Measurements from ENCODE around the gene WNT7B. TPM values are rescaled to one million over a fixed set of nuclear protein-coding genes. Genes with fewer than 3 reads are reported as not detected.

WNT7B gene
- total RNA-seq, 1 experiment from 2014 or later, result 0.33 TPM

- no peak for TF ChIP-seq USF1 (CRISPR knock-in tag; IDR thresholded peaks at IDR 0.05)
- TF ChIP-seq CDX4 (CRISPR knock-in tag; IDR thresholded peaks at IDR 0.05; ENCODE audit: borderline replicate concordance), result no peak
- no peak for TF ChIP-seq EMX1 (CRISPR knock-in tag; IDR thresholded peaks at IDR 0.05)
- no peak for TF ChIP-seq ZNF138 (CRISPR knock-in tag; conservative IDR thresholded peaks at IDR 0.05)
Observed at GRCh38 chr22:45965563-45965962, 11.4 kb downstream of the WNT7B start (continued).

GRCh38 chr22:45964926-45965527 is 11.9 kb downstream of the WNT7B start:
- POLR2A ChIA-PET, result interaction anchor here (0.6 kb wide), 1 partner anchor 100 kb away, joined by 3 read pairs; no protein-coding TSS in a partner anchor
- no peak for TF ChIP-seq ZNF532 (CRISPR knock-in tag; IDR thresholded peaks at IDR 0.05; ENCODE audit: borderline replicate concordance)
- TF ChIP-seq NR1H2 (CRISPR knock-in tag; IDR thresholded peaks at IDR 0.05), result no peak
- TF ChIP-seq ERG (CRISPR knock-in tag; IDR thresholded peaks at IDR 0.05), result no peak
- TF ChIP-seq, protein P1, sequence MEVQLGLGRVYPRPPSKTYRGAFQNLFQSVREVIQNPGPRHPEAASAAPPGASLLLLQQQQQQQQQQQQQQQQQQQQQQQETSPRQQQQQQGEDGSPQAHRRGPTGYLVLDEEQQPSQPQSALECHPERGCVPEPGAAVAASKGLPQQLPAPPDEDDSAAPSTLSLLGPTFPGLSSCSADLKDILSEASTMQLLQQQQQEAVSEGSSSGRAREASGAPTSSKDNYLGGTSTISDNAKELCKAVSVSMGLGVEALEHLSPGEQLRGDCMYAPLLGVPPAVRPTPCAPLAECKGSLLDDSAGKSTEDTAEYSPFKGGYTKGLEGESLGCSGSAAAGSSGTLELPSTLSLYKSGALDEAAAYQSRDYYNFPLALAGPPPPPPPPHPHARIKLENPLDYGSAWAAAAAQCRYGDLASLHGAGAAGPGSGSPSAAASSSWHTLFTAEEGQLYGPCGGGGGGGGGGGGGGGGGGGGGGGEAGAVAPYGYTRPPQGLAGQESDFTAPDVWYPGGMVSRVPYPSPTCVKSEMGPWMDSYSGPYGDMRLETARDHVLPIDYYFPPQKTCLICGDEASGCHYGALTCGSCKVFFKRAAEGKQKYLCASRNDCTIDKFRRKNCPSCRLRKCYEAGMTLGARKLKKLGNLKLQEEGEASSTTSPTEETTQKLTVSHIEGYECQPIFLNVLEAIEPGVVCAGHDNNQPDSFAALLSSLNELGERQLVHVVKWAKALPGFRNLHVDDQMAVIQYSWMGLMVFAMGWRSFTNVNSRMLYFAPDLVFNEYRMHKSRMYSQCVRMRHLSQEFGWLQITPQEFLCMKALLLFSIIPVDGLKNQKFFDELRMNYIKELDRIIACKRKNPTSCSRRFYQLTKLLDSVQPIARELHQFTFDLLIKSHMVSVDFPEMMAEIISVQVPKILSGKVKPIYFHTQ (CRISPR knock-in tag; IDR thresholded peaks at IDR 0.05), result no peak
- TF ChIP-seq SMAD4 (CRISPR knock-in tag; IDR thresholded peaks at IDR 0.05), result no peak
- TF ChIP-seq, protein P2, sequence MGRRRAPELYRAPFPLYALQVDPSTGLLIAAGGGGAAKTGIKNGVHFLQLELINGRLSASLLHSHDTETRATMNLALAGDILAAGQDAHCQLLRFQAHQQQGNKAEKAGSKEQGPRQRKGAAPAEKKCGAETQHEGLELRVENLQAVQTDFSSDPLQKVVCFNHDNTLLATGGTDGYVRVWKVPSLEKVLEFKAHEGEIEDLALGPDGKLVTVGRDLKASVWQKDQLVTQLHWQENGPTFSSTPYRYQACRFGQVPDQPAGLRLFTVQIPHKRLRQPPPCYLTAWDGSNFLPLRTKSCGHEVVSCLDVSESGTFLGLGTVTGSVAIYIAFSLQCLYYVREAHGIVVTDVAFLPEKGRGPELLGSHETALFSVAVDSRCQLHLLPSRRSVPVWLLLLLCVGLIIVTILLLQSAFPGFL (CRISPR knock-in tag; IDR thresholded peaks at IDR 0.05; ENCODE audit: borderline replicate concordance), result no peak
- TF ChIP-seq ZBTB21 (CRISPR knock-in tag; IDR thresholded peaks at IDR 0.05; ENCODE audit: borderline replicate concordance), result no peak
- no peak for TF ChIP-seq FOXP1 (CRISPR knock-in tag; IDR thresholded peaks at IDR 0.05; ENCODE audit: borderline replicate concordance)
- no peak for TF ChIP-seq RELA (CRISPR knock-in tag; IDR thresholded peaks at IDR 0.05; ENCODE audit: borderline replicate concordance)
- TF ChIP-seq ZNF138 (CRISPR knock-in tag; conservative IDR thresholded peaks at IDR 0.05), result no peak
- TF ChIP-seq HMGA2 (CRISPR knock-in tag; IDR thresholded peaks at IDR 0.05), result no peak
- no peak for TF ChIP-seq PRDM15 (CRISPR knock-in tag; IDR thresholded peaks at IDR 0.05)
- no peak for TF ChIP-seq ZNF512 (CRISPR knock-in tag; IDR thresholded peaks at IDR 0.05; ENCODE audit: borderline replicate concordance)
- no peak for TF ChIP-seq ZNF263 (CRISPR knock-in tag; IDR thresholded peaks at IDR 0.05; ENCODE audit: low read depth)

More at GRCh38 chr22:45964926-45965527, 11.9 kb downstream of the WNT7B start:
- H3K4me3 Mint-ChIP-seq, result no peak overlapping the region
- H3K36me3 Mint-ChIP-seq, result no peaks in the 10 kb centered on the region
- DNase-seq (ENCODE audit: low spot score), result no peak
- CTCF ChIA-PET, result interaction anchor here (1.0 to 2.1 kb wide), 2 partner anchors 41 to 101 kb away, joined by 4 to 11 read pairs; no protein-coding TSS in a partner anchor
- H3K27me3 Mint-ChIP-seq (ENCODE audit: low read depth), result peaks cover 24% of the 10 kb centered on the region
- H3K27ac Mint-ChIP-seq, result no peak overlapping the region
- no peaks in the 10 kb centered on the region for H3K9me3 Mint-ChIP-seq
- no peak for ATAC-seq
- H3K4me1 Mint-ChIP-seq, result peaks cover 23% of the 10 kb centered on the region
